NCI-H2081 (cell line): ENCODE data around the gene RNASE13.

Experiments
- DNase-seq, 2 experiments: peaks; one replicate each; lab custom pipeline; 2025; lab: John Stamatoyannopoulos, UW

The RNASE13 gene

DNA sequence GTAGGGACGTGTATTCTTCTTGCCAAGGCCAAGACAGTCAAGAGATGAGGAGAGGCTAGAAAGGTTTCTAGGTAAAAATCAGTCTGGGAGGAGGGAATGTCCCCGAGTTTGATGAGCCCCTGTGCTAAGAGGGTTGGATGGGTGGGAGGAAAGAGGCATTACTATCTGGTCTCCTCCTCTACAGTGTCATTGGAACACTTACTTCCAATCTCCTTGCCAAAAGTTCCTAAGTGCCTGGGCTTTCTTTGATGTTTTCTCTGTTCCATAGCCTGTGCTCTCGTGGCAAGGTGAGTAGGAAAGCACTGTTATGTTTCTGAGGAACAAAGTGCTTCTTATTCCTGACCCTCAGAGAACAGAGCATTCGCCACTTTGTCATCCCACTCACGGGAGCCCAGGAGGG lies at the start of gene RNASE13:
TSS of gene RNASE13 (minus strand) at position 101 of the 400 bp plus-strand sequence. CDS start 519 bp downstream, outside the sequence.
- DNase-seq = no peak

DNA sequence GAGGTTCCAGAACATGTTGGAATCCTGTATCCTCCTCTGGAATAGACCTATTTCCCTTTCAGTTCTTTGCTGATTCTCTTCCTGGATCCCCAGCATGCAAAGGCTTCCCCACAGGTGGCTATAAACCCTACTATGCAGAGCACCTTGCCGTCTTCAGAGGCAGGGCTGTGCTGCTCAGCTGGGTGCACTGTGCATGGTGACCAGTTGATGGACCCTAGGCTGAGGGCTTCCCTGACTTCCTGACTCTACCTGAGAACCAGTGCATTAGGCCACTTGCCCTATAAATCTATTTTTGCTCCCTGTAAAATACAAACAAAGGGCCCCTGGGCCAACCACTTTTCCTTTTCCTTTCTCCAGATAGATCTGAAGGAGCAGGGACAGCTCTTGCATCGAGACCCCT lies 49.8 kb upstream of the RNASE13 start:
- DNase-seq = no peak

DNA sequence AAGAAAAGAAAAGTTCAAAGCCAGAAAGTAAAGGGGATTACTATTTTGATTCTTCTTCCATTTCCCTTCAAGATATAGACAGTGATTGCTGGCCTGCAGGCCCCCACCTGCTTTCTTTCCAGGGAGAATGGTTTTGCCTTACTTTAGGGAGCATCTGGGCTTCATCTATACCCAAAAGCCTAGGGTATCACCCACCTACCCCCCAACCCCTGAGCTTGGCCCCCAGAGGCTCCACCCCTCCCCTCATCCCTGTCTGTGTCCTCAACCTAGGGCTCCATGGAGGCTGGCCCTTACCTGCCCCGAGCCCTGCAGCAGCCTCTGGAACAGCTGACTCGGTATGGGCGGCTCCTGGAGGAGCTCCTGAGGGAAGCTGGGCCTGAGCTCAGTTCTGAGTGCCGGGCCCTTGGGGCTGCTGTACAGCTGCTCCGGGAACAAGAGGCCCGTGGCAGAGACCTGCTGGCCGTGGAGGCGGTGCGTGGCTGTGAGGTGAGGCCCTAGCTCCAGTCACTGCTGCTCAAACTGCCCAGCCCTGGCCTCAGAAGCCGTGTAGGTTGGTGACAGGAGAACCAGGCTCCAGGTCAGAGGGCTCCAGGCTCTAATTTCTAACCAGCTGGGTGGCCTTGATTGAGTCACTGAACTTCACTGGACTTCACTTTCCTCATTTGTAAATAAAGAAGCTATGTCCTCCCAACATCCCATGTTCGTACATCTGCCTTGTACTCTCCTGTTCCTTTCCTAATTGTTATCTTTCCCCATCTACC lies 49.1 kb upstream of the RNASE13 start:
- DNase-seq = no peak

DNA sequence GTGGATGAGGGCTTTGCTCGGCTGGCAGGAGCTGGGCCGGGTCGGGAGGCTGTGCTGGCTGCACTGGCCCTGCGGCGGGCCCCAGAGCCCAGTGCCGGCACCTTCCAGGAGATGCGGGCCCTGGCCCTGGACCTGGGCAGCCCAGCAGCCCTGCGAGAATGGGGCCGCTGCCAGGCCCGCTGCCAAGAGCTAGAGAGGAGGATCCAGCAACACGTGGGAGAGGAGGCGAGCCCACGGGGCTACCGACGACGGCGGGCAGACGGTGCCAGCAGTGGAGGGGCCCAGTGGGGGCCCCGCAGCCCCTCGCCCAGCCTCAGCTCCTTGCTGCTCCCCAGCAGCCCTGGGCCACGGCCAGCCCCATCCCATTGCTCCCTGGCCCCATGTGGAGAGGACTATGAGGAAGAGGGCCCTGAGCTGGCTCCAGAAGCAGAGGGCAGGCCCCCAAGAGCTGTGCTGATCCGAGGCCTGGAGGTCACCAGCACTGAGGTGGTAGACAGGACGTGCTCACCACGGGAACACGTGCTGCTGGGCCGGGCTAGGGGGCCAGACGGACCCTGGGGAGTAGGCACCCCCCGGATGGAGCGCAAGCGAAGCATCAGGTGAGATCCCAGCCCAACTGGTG lies 47.0 kb upstream of the RNASE13 start:
- DNase-seq = no peak

- DNase-seq = no peak
Measured at GRCh38 chr14:21078726-21079125, 44.1 kb upstream of the RNASE13 start.

DNA sequence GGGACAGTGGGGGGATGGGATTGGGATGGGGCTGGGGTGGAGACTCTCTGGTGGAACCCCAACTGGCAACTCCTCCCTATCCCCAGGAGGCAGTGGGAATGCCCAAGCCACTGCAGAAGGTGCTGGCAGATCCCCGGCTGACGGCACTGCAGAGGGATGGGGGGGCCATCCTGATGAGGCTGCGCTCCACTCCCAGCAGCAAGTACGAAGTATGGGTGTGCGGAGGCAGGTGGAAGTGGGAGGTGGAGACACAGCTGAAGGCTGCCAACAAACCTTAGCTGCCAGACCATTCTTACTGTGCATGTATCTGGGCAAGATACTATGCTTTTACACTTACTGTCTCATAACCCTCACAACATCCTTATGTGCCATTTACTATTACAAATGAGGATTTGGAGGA lies 43.7 kb upstream of the RNASE13 start:
- DNase-seq = no peak

DNA sequence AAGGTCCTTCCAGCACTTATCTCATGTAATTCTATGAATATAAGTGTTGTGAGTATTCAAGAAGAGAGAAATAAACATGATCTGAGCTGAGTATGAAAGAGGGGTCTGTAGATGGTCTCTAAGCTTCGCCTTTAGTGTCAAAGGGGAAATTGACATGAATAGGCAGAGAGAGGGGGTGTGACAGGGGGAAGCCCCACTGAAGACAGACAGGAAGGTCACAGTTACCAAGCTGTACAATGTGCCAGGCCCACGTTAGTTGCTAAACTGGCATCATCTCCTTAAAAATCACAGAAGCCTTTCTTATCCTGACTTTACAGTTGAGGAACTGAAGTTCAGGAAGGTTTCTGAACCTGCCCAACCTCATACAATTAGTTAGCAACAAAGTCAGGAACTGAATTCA lies 43.1 kb upstream of the RNASE13 start:
- no peak for DNase-seq

GRCh38 chr14:21075719-21076437 lies 41.3 kb upstream of the RNASE13 start:
- no peak for DNase-seq

DNA sequence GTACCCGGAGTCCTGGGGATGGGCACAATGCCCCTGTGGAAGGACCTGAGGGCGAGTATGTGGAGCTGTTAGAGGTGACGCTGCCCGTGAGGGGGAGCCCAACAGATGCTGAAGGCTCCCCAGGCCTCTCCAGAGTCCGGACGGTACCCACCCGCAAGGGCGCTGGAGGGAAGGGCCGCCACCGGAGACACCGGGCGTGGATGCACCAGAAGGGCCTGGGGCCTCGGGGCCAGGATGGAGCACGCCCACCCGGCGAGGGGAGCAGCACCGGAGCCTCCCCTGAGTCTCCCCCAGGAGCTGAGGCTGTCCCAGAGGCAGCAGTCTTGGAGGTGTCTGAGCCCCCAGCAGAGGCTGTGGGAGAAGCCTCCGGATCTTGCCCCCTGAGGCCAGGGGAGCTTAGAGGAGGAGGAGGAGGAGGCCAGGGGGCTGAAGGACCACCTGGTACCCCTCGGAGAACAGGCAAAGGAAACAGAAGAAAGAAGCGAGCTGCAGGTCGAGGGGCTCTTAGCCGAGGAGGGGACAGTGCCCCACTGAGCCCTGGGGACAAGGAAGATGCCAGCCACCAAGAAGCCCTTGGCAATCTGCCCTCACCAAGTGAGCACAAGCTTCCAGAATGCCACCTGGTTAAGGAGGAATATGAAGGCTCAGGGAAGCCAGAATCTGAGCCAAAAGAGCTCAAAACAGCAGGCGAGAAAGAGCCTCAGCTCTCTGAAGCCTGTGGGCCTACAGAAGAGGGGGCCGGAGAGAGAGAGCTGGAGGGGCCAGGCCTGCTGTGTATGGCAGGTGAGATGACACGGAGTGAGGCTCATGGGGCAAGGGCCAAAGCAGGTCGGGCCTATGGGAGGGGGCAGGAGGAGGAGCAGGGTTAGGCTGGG lies 40.0 kb upstream of the RNASE13 start:
- no peak for DNase-seq

GRCh38 chr14:21073921-21074320 lies 39.3 kb upstream of the RNASE13 start:
- DNase-seq = no peak

DNA sequence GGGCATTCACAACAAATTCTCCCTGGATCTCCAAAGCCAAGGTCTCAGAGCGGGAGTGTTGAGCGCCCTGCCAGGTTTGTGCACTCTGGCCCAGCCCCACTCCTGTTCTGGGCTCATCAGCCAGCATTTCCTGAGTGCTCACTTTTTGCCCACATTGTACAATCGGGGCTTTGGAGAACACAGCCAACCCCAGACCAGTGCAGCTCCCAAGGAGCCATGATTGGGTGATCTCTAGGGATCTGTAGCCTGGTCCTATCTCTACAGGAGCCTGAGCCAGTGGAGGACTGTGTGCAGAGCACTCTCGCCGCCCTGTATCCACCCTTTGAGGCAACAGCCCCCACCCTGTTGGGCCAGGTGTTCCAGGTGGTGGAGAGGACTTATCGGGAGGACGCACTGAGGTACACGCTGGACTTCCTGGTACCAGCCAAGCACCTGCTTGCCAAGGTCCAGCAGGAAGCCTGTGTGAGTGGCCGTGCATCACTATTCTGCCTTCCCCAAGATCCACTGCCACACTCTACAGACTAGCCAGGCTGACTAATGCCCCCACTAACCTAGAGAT lies 38.3 kb upstream of the RNASE13 start:
- no peak for DNase-seq

DNA sequence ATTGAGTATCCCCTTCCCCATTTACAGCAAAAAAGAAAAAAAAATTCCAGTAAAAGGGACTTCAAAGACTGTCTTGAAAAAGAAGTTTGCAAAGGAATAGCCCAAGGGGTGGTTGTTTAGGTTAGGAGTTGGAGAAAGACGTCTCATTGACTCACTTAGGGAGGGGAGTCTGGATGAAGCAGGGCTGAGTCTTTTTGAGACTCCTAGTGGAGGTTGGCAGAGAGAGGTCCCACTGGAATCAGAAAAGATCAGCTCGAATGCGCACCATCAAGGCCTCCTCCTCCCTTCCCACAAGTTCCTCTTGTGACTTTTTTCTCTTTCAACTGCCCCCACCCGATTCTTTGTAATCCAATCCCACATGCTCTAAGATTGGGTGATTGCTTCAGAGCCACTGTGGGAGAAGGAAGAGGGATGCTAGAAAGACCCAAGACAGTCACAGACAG lies 37.4 kb upstream of the RNASE13 start:
- DNase-seq = no peak

DNA sequence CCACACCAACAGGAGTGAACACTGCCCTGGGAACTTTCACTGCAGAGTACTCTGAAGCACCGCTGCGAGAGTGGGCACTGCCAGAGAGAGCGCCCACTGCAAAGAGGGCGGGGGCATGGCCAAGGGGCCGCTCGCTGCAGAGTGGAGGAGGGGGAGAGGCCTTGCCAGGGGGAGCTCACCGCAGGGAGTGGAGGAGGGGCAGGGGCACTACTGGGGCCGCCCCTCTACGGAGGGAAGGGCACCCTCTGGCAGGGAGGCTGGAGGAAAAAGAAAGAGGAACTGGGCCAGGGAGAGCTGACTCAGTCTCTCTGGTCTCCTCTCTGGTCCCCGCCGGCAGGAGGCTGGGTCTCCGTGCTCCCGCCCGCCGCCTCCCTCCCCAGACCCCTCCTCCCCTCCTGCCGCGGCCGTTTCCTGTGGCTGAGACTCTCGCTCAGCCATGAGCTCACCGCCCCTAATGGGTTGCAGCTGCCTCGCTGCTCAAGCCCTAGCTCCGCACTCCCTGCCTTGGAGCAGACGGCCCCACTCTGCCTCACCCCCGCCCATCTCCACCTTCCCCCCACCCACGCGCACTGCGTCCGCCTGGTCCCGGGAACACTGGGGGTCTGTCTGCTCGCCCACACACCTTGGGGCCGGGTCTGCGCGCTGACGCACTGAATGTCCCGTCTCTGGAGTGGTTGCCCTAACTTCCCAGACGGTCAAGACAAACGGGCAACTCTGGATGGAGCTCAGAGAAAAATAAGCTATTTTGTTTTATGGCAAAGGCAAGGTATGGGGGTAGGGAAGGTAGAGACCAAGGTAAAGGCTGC lies 36.8 kb upstream of the RNASE13 start:
- peak; percentile 86 to 90 for DNase-seq

DNA sequence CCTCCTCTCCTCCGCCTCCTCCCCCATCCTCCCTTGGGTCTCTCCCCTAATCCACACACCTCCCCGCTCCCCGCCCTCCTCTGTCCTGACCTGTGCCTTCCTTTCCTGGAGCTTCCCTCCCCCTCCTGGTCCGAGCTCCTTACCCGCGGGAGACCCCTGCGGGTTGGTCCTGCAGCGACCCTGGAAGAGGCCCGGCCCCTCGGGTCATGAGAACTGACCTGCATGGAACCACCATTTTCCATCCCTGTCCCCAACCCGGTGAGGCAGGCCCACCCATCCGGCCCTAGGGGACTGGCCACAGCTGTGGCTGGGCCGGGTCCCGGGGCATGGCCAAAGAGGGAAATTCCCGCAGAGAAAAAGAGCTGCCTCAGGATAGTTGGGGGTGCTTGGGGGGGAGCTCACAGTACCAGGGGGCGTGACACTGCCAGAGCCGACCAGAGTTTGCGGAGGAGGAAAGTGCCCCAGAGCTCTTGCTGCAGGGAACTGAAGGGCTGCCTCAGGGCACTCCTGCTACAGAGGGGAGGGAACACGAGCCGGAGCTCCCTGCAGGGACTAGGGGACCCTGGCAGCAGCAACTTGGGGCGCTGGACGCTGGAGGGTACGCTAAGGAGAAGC lies 36.1 kb upstream of the RNASE13 start:
- DNase-seq = no peak

DNA sequence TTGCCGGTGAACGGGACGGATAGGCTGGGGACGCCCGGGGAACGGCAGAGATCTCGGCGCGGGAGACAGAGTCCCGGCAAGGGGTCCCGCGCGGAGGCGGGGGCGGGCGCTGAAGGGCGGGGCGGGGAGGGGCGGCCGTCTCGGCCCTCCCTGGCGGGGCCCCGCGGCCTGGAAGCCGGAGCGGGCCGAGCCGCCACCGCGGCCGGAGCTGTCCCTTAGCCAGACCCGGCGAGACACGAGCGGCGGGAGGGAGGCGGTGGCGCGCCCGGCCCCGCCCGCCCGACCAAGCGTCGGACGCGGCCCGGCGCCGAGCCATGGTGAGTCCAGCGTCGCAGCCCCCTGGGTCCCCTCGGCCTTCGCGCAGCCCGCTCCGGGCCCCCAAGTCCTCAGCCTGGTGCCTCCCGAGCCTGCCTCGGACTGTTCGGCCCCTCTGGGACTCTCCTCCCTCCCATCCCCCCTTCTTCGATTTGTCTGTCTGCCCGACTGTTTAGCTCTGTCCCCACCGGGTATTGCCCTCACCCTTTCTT lies 35.5 kb upstream of the RNASE13 start, which contains the start of gene ARHGEF40:
TSS of gene ARHGEF40 (plus strand) at position 222 of the 527 bp plus-strand sequence. CDS start at position 315, 93 bp downstream.
- peak in 1 of 2 experiments; percentile 31 for DNase-seq

GRCh38 chr14:21069388-21070082 lies 34.9 kb upstream of the RNASE13 start:
- DNase-seq = no peak

DNA sequence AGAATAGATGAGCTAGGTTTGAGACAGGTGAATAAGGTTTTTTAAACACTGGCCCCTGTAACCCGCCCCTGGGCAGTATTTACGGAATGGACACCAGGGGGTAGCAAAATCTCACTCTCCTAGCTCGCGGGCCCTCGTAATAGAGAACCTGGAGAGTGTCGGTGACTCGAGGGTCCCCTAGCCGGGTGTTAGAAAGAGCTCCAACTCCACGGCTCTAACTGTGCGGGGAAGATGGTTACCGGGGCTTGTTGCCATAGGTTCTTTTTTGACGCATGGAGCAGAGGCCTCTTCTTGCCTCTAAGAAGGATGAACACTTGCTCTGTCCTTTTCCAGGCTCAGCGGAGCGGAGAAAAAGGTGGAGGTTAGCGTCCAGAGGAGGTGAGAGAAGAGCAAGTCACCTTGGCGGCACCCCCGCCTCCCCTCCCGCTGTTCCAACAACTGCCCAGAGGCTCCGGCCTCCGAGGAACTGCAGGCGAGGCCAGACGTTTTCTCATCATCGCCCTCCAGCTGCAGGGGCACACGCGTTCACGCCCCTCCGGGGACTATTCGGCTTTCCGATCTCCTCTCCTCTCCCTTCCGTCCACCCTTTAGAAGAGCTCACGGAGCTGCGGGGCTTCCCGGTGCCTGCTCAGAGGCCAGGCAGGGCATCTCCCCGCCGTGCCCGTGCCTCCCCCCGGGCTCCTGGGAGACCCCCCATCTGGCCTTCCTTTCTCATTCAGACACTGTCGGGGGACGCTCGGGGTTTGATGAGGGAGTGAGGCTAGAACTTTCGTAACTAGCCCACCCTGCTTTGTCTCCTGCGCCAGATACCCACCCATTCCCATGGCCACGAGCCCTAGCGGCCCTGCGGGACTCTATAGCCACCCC lies 34.1 kb upstream of the RNASE13 start:
- peak; percentile 68 to 72 for DNase-seq

DNA sequence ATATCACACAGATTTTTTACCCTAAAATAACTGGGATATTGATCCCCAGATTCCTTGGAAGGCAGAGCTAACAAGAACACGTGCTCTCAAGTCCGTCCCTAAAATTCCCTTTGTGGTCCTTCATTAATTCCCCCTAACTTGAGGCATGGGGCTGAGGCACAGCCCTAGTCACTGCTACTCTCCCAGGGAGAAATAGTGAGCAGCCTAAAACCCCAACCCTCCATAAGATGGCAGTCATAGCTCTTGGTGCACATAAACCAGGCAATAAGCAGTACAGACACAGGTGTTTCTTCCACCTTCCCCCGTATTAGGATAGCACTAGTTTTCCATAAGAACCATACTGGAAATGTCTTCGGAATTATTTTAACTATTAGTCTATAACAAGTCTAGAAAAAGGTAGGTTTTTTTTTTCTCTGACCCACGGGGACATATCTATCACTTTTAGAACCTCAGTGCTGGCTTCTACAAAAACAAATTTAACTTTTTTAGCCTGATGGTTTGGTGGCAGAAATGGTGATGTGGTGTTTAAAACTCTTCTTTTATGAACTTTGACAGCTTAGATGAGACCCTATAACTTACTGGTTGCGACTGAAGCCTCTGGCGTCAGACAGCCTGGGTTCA lies 32.4 kb upstream of the RNASE13 start:
- peak; percentile 27 to 31 for DNase-seq
